Kidney tubule cell (primary cell): ENCODE data around the gene ZNF770.
"Not testable (repeated sequence)": the region's sequence is repeated elsewhere in the genome, so short reads cannot be mapped to it uniquely, and the experiment has no call there.

Experiments
- DNase-seq: peaks from one replicate; pipeline ENCODE4 v3.0.0-alpha.2; 2018; ENCODE audit warnings: low spot score

Gene ZNF770

DNA sequence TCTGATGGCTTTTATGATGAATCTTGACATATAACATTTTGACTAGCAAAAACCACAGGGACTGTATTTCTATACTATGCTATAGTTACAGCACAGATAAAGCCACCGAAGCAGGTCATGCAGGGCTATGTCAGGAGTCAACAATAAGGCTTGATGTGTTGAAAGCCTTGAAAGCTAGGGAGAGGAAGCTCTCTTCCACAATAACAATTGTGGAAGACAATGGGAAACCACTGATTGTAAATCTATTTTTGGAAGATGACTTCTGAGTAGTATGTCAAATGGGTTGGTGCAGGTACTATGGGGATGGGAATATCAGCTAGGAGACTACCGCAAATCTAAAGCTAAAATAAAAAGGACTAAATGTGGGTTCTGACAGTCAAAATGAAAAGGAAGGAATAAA, 14.6 kb downstream of the ZNF770 start:
- DNase-seq, result no peak

DNA sequence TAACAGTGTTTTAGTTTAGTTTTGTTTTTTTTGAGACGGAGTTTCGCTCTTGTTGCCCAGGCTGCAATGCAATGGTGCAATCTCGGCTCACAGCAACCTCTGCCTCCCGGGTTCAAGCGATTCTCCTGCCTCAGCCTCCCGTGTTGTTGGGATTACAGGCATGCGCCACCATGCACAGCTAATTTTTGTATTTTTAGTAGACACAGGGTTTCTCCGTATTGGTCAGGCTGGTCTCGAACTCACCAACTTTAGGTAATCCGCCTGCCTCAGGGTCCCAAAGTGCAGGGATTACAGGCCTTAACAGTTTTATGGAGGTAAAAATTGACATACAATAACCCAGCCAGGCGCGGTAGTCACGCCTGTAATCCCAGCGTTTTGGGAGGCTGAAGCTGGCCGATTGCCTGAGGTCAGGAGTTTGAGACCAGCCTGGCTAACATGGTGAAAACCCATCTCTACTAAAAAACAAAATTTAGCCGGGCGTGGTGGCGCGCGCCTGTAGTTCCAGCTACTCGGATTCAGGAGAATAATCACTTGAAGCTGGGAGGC, 17.9 kb downstream of the ZNF770 start:
- DNase-seq, result not testable (repeated sequence)

DNA sequence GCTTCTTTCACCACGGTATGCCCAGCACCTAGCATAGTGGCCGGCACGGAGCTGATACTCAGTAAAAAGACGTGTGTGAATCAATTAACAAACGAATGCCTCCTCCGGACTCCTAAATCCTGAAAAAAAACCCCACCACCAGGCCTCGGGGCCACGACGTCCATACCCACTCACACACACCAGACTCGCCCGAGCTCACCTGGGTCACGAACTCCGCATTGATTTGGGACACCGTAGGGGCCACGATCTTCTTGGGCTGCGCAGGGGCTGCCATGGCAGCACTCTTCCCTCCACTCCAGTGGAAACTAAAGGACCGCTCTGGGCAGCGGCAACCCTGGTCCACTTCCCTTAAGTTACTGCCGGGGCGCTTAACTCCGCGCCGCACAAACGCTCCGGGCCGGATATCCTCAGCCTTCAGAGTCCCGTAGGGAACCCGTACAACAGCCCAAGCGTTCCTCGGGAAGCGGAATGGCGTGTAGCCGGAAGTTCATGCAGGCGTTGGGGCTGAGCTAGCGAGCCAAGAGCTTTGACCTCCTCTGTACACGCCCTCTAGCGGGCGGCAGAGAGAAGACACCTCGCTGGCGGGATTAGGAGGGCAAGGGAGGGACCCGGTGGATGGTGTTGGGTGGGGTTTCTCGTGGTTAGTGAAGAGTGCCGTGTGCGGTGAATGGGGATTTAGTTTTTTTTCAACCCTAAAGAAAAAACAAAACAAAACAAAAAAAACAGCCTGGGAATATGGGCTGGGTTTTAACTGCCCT, 18.6 kb downstream of the ZNF770 start, which contains the start of gene AQR:
Gene AQR (minus strand): TSS at position 403 of the 758 bp plus-strand sequence. CDS start 129 bp downstream, at position 274.
- DNase-seq, result peak; percentile 98

DNA sequence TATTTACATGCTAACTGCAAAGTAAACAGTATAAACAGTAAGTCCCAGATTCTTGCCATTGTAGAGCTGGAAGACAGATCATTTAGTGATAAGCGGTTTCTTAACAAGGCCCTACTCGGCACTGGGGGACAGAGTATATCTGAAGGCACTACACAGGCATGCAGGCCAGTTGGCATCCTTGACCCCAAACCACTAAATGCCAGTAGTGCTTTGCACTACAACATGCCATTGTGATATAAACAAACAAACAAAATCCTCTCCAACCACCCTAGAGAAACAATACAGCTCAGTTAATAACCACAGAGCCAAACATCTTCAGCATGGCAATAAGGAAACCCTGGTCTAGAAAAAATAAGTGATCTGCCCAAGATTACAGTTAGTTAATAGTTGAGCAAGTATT, 23.8 kb downstream of the ZNF770 start:
- no peak for DNase-seq

DNA sequence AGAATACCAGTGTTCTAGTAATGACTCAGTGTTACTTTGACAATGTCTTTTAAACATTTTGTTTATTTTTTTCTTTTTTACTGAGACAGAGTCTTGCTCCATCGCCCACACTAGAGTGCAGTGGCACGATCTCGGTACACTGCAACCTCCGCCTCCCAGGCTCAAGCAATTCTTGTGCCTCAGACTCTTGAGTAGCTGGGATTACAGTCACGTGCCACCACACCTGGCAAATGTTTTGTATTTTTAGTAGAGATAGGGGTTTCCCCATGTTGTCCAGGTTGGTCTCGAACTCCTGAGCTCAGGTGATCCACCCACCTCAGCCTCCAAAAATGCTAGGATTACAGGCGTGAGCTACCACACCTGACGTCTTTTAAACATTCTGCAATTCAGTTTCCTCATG, 34.2 kb downstream of the ZNF770 start:
- no peak for DNase-seq

DNA sequence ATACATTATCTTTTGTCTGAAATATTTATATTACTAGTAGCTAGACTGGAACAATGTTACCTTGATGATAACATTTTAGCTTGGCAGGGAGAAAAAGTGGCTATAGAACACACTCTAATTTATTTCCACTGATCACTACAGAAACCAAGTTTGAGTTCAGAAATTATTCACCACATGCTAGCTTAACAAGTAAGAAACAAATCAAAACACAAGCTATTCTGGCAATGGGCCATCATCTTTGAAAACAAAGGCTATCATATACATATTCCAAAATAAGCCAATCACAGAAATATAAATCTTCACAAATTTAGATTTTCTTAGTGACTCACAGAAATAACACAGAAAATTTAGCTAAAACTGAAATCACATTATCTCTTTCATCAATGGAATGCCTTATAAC, 35.6 kb downstream of the ZNF770 start:
- no peak for DNase-seq

DNA sequence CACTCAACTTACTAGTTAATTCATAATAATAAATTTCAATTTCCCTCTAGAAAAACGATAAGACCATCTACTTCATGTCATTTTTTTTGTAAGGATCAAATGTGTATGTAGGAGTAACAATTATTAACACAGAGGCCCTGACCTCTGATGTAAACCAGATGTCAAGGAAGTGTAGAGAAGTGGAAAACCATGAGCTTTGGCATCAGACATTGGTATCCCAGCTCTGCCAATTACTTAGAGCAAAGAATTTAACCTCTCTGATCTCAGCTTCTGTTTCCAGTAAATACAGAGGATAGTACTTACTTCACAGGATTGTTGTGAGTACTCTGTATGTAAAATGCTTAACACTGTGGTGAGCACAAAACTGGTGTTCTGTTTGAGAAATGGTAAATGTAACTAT, 36.1 kb downstream of the ZNF770 start:
- DNase-seq, result no peak

DNA sequence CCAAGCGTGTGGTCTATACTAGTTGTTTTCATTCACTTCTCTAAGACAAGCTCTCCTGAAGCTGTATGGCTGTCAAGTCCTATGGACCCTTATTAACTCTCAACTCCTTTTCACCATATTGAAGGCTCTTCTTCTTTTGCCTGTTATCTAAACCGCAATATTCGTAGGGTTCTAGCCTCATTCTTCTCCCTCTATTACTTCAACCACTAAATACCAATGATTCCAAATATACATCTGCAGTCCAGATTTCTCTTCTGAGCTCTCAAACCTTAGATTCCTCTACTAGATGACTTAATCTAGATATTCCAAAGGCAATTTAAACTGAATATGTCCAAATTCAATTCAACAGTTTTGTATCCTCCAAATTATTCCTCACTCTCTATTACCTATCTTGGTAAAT, 43.2 kb downstream of the ZNF770 start:
- DNase-seq, result no peak

DNA sequence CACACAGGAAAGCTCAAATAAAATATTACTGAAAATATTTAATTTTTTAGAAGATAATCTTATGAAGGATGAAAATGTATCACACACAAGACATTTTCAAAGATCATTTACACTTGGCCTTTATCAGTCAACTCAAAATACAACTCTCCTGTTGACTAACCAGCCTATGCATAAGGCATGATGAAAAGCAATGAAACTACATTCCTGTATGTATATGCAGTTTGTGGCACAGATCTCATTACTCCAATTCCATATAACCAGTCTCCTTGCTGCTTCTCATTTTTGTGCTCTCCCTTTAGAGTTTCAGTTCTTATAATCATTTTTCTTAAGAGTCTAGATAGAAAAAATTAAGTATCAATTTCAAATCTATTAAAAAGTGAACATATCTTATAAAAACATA, 44.4 kb downstream of the ZNF770 start:
- no peak for DNase-seq

DNA sequence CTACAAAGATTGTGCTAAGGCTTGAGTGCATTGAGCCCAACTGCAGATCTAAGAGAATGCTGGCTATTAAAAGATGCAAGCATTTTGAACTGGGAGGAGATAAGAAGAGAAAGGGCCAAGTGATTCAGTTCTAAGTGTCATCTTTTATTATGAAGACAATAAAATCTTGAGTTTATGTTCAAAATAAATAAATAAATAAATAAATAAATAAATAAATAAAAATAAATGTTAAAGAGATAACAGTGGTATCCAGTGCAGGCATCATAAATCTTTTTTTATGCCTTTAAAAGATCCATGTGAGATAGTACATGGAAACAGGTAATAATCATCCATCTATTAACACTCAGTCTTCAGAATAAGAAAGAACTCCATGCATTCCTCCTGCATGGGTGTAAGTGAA, 44.8 kb downstream of the ZNF770 start:
- not testable (repeated sequence) for DNase-seq

DNA sequence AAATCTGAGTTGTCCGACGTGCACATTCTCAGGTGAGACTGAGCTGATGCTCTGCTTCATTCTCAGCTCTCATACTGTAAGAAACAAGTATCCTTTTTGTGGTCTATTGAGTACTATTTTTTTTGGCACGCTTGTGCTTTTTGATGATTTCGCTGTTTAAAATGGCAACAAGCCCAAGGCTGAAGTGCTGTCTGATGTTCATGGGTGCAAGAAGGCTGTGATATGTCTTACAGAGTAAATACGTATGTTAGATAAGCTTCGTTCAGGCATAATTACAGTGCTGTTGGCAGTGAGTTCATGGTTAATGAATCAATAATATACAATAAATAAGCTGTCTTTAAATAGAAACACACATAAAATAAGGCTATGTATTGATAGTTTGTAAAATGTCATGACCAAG, 45.7 kb downstream of the ZNF770 start:
- peak; percentile 1 for DNase-seq

DNA sequence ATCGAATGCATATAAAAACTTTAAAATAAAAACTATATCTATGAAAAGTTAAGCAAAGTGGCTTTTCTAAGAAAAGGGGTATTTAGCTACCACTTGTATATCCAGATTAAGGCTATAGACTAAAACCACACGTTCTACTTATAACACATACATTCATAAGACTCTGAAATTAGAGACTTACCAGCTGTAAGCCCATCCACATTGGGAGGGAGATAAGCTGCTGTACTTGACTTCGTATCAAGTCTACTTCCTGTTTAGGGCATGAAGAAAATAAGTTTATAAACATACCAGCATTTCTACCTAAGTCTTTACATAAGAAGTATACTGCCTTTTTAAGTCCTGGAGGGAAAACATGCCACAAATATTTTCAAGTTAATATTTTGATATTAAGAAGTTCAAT, 46.3 kb downstream of the ZNF770 start:
- no peak for DNase-seq

DNA sequence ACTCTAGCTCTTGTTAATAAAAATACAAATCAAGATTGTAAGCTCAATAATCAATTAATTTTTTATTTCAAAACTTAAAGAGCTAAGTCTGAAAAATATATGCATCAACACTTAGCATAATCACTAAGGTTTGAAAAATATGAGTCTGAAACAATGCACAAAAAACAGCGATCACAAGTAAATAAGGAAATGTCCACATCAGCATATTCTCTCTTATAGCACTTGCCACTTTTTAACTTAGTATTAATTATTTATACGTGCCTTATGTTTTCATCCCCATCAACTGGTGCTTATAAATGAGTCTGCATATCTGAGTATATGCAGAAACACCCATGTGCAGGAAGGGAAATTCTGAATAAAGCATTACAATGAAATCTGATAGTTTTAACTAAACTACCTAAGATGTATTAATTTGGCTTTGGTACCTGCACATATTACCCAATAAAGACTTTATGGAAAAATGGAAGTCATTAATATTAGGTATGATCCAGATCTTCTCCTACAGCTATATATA, 46.8 kb downstream of the ZNF770 start:
- DNase-seq, result no peak

DNA sequence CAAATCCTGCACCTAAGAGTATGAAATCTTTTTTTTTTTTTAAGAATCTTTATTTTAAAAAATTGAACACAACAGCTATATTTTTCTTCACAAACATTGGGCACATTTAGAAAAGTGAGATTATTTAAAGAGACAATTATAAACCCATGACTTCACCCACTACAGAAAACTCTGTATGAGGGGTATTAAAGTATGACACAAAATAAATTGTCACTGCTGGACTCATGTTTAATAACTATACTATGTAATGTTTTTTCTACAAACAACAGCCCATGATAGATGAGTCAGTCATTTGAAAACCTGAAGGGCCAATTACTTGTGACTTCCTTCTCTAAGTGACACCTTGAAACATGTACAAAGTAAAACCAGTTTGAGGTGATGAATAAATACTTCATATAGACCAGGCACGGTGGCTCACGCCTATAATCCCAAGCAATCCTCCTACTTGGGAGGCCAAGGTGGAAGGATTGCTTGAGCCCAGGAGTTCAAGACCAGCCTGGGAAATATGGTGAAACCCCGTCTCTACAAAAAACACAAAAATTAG, 54.6 kb downstream of the ZNF770 start:
- no peak for DNase-seq

DNA sequence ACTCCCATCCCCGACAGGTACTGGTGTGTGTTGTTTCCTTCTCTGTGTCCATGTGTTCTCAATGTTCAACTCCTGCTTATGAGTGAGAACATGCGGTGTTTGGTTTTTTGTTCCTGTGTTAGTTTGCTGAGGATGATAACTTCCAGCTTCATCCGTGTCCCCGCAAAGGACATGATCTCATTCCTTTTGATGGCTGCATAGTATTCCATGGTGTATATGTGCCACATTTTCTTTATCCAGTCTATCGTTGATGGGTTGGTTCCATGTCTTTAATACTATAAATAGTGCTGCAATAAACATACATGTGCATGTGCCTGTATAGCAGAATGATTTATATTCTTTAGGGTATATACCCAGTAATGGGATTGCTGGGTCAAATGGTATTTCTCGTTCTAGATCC, 59.7 kb downstream of the ZNF770 start:
- DNase-seq, result not testable (repeated sequence)
